HEK293 (cell line): ENCODE measurements around the gene IRF3.
A peak's percentile ranks its signal among the peaks of the same experiment; 100 is the strongest.

Source experiments
- CTCF ChIA-PET: fragments of 350-600 bp; formaldehyde crosslinking; extraction: SDS; loops from one replicate; lab custom pipeline; 2021; ENCODE audit warnings: antibody characterized with exemption; lab: Yijun Ruan, JAX
- POLR2A ChIA-PET: fragments of 300-600 bp; formaldehyde crosslinking; extraction: SDS; loops from one replicate; lab custom pipeline; 2020; ENCODE audit warnings: antibody characterized with exemption, inconsistent platforms; lab: Yijun Ruan, JAX
- H3K27ac ChIP-seq: fragments of 200-500 bp; sonication (Bioruptor generic); 2 replicates; pipeline ENCODE4 v1.5.1; 2014; ENCODE audit warnings: low read depth, low read length, control low read depth, inconsistent platforms; ENCODE audit errors: extremely low read depth
- H3K36me3 ChIP-seq, 2 experiments: fragments of 200-500 bp in 1 of 2; sonication (Bioruptor generic) in 1 of 2; 1 replicate in 1 of 2; 2 replicates in 1 of 2; pipeline ENCODE4 v1.5.1; 2014 to 2017; ENCODE audit warnings: inconsistent platforms in 2 of 2, low read length in 2 of 2; ENCODE audit not compliant: control insufficient read depth in 2 of 2, insufficient read depth in 1 of 2
- H3K4me1 ChIP-seq: fragments of 200-500 bp; sonication (Bioruptor generic); 2 replicates; pipeline ENCODE4 v1.5.1; 2014; ENCODE audit warnings: mild to moderate bottlenecking, low read length, inconsistent platforms; ENCODE audit not compliant: control insufficient read depth, insufficient read depth
- H3K4me3 ChIP-seq: 2 replicates; pipeline ENCODE4 v1.5.1; 2011; ENCODE audit warnings: low read depth, mild to moderate bottlenecking, control low read depth, low read length, moderate library complexity
- H3K9me3 ChIP-seq: fragments of 200-500 bp; sonication (Bioruptor generic); 2 replicates; pipeline ENCODE4 v1.5.1; 2014; ENCODE audit warnings: low read depth, low read length, inconsistent platforms; ENCODE audit not compliant: control insufficient read depth, insufficient read depth
- IKZF3 ChIP-seq: fragments of 450-650 bp; IDR thresholded peaks from 2 replicates; pipeline ENCODE4 v1.5.0; 2018; ENCODE audit warnings: missing biosample characterization, mild to moderate bottlenecking, missing genetic modification characterization, moderate library complexity
- KLF1 ChIP-seq: fragments of 450-650 bp; formaldehyde crosslinking; IDR thresholded peaks from 2 replicates; pipeline ENCODE4 v1.5.1; 2016; ENCODE audit warnings: missing biosample characterization, missing genetic modification characterization
- MYNN ChIP-seq: fragments of 450-650 bp; formaldehyde crosslinking; IDR thresholded peaks from 2 replicates; pipeline ENCODE4 v1.5.1; 2016; ENCODE audit warnings: missing biosample characterization, missing genetic modification characterization, borderline replicate concordance
- PRDM1 ChIP-seq: fragments of 450-650 bp; formaldehyde crosslinking; IDR thresholded peaks from 2 replicates; pipeline ENCODE4; 2016; ENCODE audit warnings: missing biosample characterization, missing genetic modification characterization
- PRDM6 ChIP-seq: fragments of 450-650 bp; formaldehyde crosslinking; IDR thresholded peaks from 2 replicates; pipeline ENCODE4 v1.5.1; 2017; ENCODE audit warnings: missing biosample characterization, missing genetic modification characterization
- ZBTB20 ChIP-seq: fragments of 450-650 bp; formaldehyde crosslinking; IDR thresholded peaks from 2 replicates; pipeline ENCODE4 v1.5.1; 2016; ENCODE audit warnings: missing biosample characterization, missing genetic modification characterization
- ZNF121 ChIP-seq: fragments of 450-650 bp; formaldehyde crosslinking; IDR thresholded peaks from 2 replicates; pipeline ENCODE4 v1.5.1; 2016; ENCODE audit warnings: missing biosample characterization, missing genetic modification characterization
- ZNF24 ChIP-seq: fragments of 450-650 bp; formaldehyde crosslinking; IDR thresholded peaks from 2 replicates; pipeline ENCODE4 v1.5.1; 2016; ENCODE audit warnings: missing biosample characterization, missing genetic modification characterization
- ZNF37A ChIP-seq: fragments of 450-650 bp; IDR thresholded peaks from 2 replicates; pipeline ENCODE4 v1.5.1; 2018; ENCODE audit warnings: missing biosample characterization, missing genetic modification characterization
- ZNF555 ChIP-seq: fragments of 450-650 bp; formaldehyde crosslinking; conservative IDR thresholded peaks from 2 replicates; pipeline ENCODE4 v1.5.1; 2017; ENCODE audit warnings: missing biosample characterization, mild to moderate bottlenecking, missing genetic modification characterization, inconsistent platforms
- ZNF600 ChIP-seq: fragments of 450-650 bp; formaldehyde crosslinking; IDR thresholded peaks from 2 replicates; pipeline ENCODE4 v1.5.1; 2016; ENCODE audit warnings: missing biosample characterization, missing genetic modification characterization
- ZNF623 ChIP-seq: fragments of 450-650 bp; formaldehyde crosslinking; IDR thresholded peaks from 2 replicates; pipeline ENCODE4 v1.5.1; 2016; ENCODE audit warnings: missing biosample characterization, missing genetic modification characterization
- ZNF658 ChIP-seq: fragments of 450-650 bp; formaldehyde crosslinking; IDR thresholded peaks from 2 replicates; pipeline ENCODE4; 2016; ENCODE audit warnings: missing biosample characterization, missing genetic modification characterization
- ZNF776 ChIP-seq: fragments of 450-650 bp; formaldehyde crosslinking; IDR thresholded peaks from 2 replicates; pipeline ENCODE4 v1.5.0; 2017; ENCODE audit warnings: missing biosample characterization, missing genetic modification characterization, borderline replicate concordance
- ZSCAN18 ChIP-seq: fragments of 450-650 bp; formaldehyde crosslinking; IDR thresholded peaks from 2 replicates; pipeline ENCODE4 v1.5.1; 2016; ENCODE audit warnings: missing biosample characterization, missing genetic modification characterization
- TF ChIP-seq, protein P1 (sequence below): fragments of 450-650 bp; formaldehyde crosslinking; IDR thresholded peaks from 2 replicates; pipeline ENCODE4 v1.5.1; 2016; ENCODE audit warnings: missing biosample characterization, missing genetic modification characterization
- TF ChIP-seq, protein P2 (sequence below): fragments of 450-650 bp; formaldehyde crosslinking; IDR thresholded peaks from 2 replicates; pipeline ENCODE4 v1.5.1; 2017; ENCODE audit warnings: missing biosample characterization, missing genetic modification characterization

Gene IRF3

GRCh38 chr19:49637821-49638738 is 27.6 kb downstream of the IRF3 start (continued):
- TF ChIP-seq KLF1 (tag by site-specific recombination), result peak; percentile 86
- TF ChIP-seq IKZF3, result peak; percentile 75; the same call in 1 of the 2 replicates
- TF ChIP-seq ZNF776 (tag by site-specific recombination), result no peak
- TF ChIP-seq MYNN (tag by site-specific recombination), result no peak
- TF ChIP-seq PRDM6 (tag by site-specific recombination), result no peak
- no peak for TF ChIP-seq ZSCAN18
- TF ChIP-seq ZBTB20 (tag by site-specific recombination), result 0 out of 2 replicates have a peak, but pooled peaks have one; percentile 6
- TF ChIP-seq ZNF658 (tag by site-specific recombination), result no peak

DNA sequence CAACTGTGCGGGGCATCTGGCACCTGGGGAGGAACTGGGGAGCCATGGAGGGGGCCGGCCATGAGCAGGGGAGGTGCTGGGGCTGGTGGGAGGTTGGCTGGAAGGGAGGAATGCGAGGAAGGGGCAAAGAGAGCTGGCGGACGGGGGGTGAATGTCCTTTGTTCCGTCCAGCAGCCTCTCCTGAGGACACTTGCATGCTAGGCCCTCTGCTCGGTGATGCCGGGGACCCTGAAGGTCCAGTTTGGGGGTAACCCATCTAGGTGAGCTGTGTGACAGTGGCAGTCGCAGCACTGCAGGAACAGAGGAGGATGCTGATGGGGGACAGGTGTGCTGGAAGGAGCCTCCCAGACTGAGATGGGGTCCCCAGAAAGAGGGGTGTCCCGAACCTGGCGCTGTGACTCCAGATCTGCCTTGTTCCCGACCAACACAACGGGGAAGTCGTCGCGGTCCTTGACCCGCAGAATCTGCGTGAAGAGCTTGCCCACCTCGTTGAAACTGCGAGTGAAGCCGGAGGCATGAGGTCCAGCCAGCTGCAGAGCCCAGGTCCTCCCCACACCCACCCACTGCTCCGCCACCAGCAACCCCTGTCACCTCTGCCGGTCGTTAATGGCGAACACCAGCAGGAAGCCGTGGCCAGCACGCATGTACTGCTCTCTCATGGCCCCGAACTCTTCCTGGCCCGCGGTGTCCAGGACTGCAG is 29.3 kb downstream of the IRF3 start:
- CTCF ChIA-PET, result no interaction called here
- Histone ChIP-seq H3K27ac (no peak overlapping the region), H3K9me3 (no peaks in the 10 kb centered on the region), H3K4me3 (no peak overlapping the region), H3K4me1 (peaks cover 23% of the 10 kb centered on the region), H3K36me3 (no peaks in the 10 kb centered on the region; a peak in 1 of 3 replicates)
- no peak for TF ChIP-seq ZSCAN18
- TF ChIP-seq ZNF555, result no peak
- TF ChIP-seq ZNF37A (tag by site-specific recombination), result no peak
- TF ChIP-seq, protein P1, sequence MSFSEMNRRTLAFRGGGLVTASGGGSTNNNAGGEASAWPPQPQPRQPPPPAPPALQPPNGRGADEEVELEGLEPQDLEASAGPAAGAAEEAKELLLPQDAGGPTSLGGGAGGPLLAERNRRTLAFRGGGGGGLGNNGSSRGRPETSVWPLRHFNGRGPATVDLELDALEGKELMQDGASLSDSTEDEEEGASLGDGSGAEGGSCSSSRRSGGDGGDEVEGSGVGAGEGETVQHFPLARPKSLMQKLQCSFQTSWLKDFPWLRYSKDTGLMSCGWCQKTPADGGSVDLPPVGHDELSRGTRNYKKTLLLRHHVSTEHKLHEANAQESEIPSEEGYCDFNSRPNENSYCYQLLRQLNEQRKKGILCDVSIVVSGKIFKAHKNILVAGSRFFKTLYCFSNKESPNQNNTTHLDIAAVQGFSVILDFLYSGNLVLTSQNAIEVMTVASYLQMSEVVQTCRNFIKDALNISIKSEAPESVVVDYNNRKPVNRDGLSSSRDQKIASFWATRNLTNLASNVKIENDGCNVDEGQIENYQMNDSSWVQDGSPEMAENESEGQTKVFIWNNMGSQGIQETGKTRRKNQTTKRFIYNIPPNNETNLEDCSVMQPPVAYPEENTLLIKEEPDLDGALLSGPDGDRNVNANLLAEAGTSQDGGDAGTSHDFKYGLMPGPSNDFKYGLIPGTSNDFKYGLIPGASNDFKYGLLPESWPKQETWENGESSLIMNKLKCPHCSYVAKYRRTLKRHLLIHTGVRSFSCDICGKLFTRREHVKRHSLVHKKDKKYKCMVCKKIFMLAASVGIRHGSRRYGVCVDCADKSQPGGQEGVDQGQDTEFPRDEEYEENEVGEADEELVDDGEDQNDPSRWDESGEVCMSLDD (tag by site-specific recombination), result peak; percentile 42; the same call in 1 of the 2 replicates
- no peak for TF ChIP-seq ZNF623 (tag by site-specific recombination)
- 0 out of 2 replicates have a peak, but pooled peaks have one; percentile 17 for TF ChIP-seq ZNF600 (tag by site-specific recombination)
- no peak for TF ChIP-seq ZNF121 (tag by site-specific recombination)
- no peak for TF ChIP-seq ZNF24 (tag by site-specific recombination)
- no peak for TF ChIP-seq PRDM1 (tag by site-specific recombination)
- TF ChIP-seq, protein P2, sequence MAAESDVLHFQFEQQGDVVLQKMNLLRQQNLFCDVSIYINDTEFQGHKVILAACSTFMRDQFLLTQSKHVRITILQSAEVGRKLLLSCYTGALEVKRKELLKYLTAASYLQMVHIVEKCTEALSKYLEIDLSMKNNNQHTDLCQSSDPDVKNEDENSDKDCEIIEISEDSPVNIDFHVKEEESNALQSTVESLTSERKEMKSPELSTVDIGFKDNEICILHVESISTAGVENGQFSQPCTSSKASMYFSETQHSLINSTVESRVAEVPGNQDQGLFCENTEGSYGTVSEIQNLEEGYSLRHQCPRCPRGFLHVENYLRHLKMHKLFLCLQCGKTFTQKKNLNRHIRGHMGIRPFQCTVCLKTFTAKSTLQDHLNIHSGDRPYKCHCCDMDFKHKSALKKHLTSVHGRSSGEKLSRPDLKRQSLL (tag by site-specific recombination), result no peak
- POLR2A ChIA-PET, result interaction anchor here (2.0 kb wide), 1 partner anchor 43 kb away, joined by 8 read pairs; no protein-coding TSS in a partner anchor
